GM18873 (cell line): Measurements from ENCODE around the gene RBMS1.

ENCODE experiments used
- ATAC-seq: cut with Tn5 transposase; IDR thresholded peaks from one replicate; pipeline ENCODE4 v1.9.1; 2021; ENCODE audit warnings: mild to moderate bottlenecking, moderate library complexity, moderate number of reproducible peaks; ENCODE audit not compliant: unreplicated experiment, low FRiP score

The RBMS1 gene

GRCh38 chr2:160345071-160345764 lies 148.4 kb downstream of the RBMS1 start:
- ATAC-seq = no peak

GRCh38 chr2:160343404-160343803 lies 150.2 kb downstream of the RBMS1 start:
- ATAC-seq = no peak

GRCh38 chr2:160339726-160340125 lies 153.9 kb downstream of the RBMS1 start:
- ATAC-seq = no peak

- no peak for ATAC-seq
These were observed 154.5 kb downstream of the RBMS1 start for GRCh38 chr2:160338901-160339685.

GRCh38 chr2:160337728-160338127 lies 155.9 kb downstream of the RBMS1 start:
- ATAC-seq = no peak

- ATAC-seq = no peak
These were observed 157.0 kb downstream of the RBMS1 start for GRCh38 chr2:160336635-160337034.

GRCh38 chr2:160336105-160336504 lies 157.5 kb downstream of the RBMS1 start:
- ATAC-seq = no peak

GRCh38 chr2:160335441-160335840 lies 158.2 kb downstream of the RBMS1 start:
- ATAC-seq = no peak

- no peak for ATAC-seq
These were observed 159.4 kb downstream of the RBMS1 start for GRCh38 chr2:160334028-160334741.

GRCh38 chr2:160333324-160334027 lies 160.1 kb downstream of the RBMS1 start:
- ATAC-seq = no peak

- ATAC-seq = no peak
These were observed 161.3 kb downstream of the RBMS1 start for GRCh38 chr2:160332318-160332717.

- no peak for ATAC-seq
These were observed 162.2 kb downstream of the RBMS1 start for GRCh38 chr2:160331258-160332025.

- no peak for ATAC-seq
These were observed 164.6 kb downstream of the RBMS1 start for GRCh38 chr2:160328811-160329527.

GRCh38 chr2:160326786-160327185 lies 166.8 kb downstream of the RBMS1 start:
- ATAC-seq = no peak

- ATAC-seq = no peak
These were observed 168.2 kb downstream of the RBMS1 start for GRCh38 chr2:160325418-160325817.

- no peak for ATAC-seq
These were observed 168.7 kb downstream of the RBMS1 start for GRCh38 chr2:160324917-160325316.

- no peak for ATAC-seq
These were observed 169.3 kb downstream of the RBMS1 start for GRCh38 chr2:160324161-160324800.

- peak; percentile 67 for ATAC-seq
These were observed 171.3 kb downstream of the RBMS1 start for GRCh38 chr2:160322320-160322719.

- ATAC-seq = no peak
These were observed 172.6 kb downstream of the RBMS1 start for GRCh38 chr2:160321006-160321405.
